ENCODE measurements around the gene PRLR.

- TF ChIP-seq, protein P1, sequence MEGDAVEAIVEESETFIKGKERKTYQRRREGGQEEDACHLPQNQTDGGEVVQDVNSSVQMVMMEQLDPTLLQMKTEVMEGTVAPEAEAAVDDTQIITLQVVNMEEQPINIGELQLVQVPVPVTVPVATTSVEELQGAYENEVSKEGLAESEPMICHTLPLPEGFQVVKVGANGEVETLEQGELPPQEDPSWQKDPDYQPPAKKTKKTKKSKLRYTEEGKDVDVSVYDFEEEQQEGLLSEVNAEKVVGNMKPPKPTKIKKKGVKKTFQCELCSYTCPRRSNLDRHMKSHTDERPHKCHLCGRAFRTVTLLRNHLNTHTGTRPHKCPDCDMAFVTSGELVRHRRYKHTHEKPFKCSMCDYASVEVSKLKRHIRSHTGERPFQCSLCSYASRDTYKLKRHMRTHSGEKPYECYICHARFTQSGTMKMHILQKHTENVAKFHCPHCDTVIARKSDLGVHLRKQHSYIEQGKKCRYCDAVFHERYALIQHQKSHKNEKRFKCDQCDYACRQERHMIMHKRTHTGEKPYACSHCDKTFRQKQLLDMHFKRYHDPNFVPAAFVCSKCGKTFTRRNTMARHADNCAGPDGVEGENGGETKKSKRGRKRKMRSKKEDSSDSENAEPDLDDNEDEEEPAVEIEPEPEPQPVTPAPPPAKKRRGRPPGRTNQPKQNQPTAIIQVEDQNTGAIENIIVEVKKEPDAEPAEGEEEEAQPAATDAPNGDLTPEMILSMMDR (IDR thresholded peaks at IDR 0.05; ENCODE audit: borderline replicate concordance, extremely low read depth, low read length, poor library complexity, severe bottlenecking) = no peak
- no peak for TF ChIP-seq EZH2 (IDR thresholded peaks at IDR 0.05; ENCODE audit: borderline replicate concordance, low read depth, low read length, severe bottlenecking)
Observed at GRCh38 chr5:35201291-35201690, 29.0 kb downstream of the PRLR start.
